ENCODE data around the gene CCL11. TPM values are rescaled to one million over a fixed set of nuclear protein-coding genes. Genes with fewer than 3 reads are reported as not detected.

CCL11 gene
- total RNA-seq, 1 donor from 2014 or later, result not detected

DNA sequence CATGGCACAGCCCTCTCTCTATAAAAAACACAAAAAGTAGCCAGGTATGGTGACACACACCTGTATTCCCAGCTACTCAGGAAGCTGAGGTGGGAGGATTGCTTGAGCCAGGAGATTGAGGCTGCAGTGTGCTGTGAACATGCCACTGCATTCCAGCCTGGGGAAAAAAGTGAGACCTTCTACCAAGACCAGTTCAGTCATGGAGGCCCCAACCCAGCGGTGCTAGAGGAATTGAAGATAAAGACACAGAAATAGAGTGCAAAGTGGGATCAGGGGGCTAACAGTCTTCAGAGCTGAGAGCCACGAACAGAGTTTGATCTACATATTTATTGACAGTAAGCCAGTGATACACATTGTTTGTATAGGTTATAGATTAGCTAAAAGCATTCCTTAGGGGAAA lies 18.1 kb downstream of the CCL11 start:
- peaks cover 12% of the 10 kb centered on the region for H3K27me3 Mint-ChIP-seq (ENCODE audit: insufficient read depth, low read depth)
- H3K4me3 Mint-ChIP-seq, result no peak overlapping the region
- Histone ChIP-seq H3K4me3 (no peak overlapping the region), H3K4me2 (no peak overlapping the region), H3F3A (ENCODE audit: low read depth) (peaks cover 3% of the 10 kb centered on the region), H2AFZ (replicated peaks) (no peak overlapping the region), H3K27ac (no peak overlapping the region), H3K4me1 (no peaks in the 10 kb centered on the region), H3K9me3 (ENCODE audit: low read depth) (no peaks in the 10 kb centered on the region), H4K20me1 (ENCODE audit: low read depth) (no peaks in the 10 kb centered on the region), H3K36me3 (no peaks in the 10 kb centered on the region), H3K9ac (no peak overlapping the region), H3K27me3 (no peaks in the 10 kb centered on the region), H3K79me2 (ENCODE audit: low read depth) (no peaks in the 10 kb centered on the region)
- DNase-seq (ENCODE audit: low spot score), result no peak
- no peak overlapping the region for H3K27ac Mint-ChIP-seq
- H3K9me3 Mint-ChIP-seq, result no peaks in the 10 kb centered on the region
- TF ChIP-seq EZH2 (IDR thresholded peaks at IDR 0.05) (no peak), EZH2phosphoT487 (IDR thresholded peaks at IDR 0.05) (no peak)
- TF ChIP-seq, protein P1, sequence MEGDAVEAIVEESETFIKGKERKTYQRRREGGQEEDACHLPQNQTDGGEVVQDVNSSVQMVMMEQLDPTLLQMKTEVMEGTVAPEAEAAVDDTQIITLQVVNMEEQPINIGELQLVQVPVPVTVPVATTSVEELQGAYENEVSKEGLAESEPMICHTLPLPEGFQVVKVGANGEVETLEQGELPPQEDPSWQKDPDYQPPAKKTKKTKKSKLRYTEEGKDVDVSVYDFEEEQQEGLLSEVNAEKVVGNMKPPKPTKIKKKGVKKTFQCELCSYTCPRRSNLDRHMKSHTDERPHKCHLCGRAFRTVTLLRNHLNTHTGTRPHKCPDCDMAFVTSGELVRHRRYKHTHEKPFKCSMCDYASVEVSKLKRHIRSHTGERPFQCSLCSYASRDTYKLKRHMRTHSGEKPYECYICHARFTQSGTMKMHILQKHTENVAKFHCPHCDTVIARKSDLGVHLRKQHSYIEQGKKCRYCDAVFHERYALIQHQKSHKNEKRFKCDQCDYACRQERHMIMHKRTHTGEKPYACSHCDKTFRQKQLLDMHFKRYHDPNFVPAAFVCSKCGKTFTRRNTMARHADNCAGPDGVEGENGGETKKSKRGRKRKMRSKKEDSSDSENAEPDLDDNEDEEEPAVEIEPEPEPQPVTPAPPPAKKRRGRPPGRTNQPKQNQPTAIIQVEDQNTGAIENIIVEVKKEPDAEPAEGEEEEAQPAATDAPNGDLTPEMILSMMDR (IDR thresholded peaks at IDR 0.05), result no peak
- peaks cover 4% of the 10 kb centered on the region for H3K4me1 Mint-ChIP-seq
- no peaks in the 10 kb centered on the region for H3K36me3 Mint-ChIP-seq

DNA sequence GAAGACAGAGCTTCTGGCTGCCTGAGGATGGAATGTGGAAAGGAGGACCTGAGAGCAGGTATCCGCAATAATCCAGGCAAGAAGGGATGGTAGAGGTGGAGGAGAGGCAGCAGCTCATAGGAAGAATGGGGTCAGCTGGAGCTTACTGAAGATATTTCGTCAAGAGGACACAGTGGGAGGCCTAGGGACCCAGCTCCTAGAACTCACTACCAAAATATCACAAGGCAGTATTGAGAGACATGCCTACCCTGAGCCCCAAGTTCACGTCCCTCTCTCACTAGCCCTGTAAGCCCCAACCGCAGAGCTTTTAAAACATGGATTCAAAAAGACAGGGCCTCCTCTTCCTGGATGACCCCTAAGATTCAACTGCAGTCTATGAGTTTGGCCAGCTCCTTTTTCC lies 19.5 kb downstream of the CCL11 start:
- TF ChIP-seq EZH2 (IDR thresholded peaks at IDR 0.05), result no peak
- no peak for TF ChIP-seq EZH2phosphoT487 (IDR thresholded peaks at IDR 0.05)
- TF ChIP-seq, protein P1 (IDR thresholded peaks at IDR 0.05), result no peak
- DNase-seq (ENCODE audit: low spot score), result no peak
- H3K4me1 Mint-ChIP-seq, result peaks cover under 1% of the 10 kb centered on the region

DNA sequence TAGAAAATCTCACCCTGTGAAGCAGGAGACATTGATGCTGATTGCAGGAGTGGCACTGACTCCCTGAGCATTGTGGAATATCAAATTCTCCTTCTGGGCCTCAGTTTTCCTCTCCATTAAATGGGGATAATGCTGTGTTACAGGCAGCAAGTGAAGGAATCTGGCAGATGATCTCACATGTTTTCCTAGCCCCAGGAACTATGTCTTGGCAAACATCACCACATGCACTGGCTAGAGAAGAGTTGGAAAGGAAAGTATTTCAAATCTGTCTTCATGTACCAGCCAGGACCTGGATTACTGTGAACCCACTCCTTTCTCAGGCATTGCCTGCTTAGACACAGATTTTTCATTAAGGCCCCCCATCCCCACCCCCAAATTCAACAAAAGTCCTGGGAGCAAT lies 20.1 kb downstream of the CCL11 start:
- peaks cover 12% of the 10 kb centered on the region for H3K27me3 Mint-ChIP-seq (ENCODE audit: insufficient read depth, low read depth)

More for the DNA sequence above, 19.5 kb downstream of the CCL11 start:
- no peaks in the 10 kb centered on the region for H3F3A ChIP-seq (ENCODE audit: low read depth)
- no peak overlapping the region for H3K4me2 ChIP-seq
- H3K27ac Mint-ChIP-seq, result no peak overlapping the region
- H3K9me3 Mint-ChIP-seq, result no peaks in the 10 kb centered on the region
- H3K9me3 ChIP-seq (ENCODE audit: low read depth), result no peaks in the 10 kb centered on the region
- peaks cover 12% of the 10 kb centered on the region for H3K27me3 Mint-ChIP-seq (ENCODE audit: insufficient read depth, low read depth)
- H3K9ac ChIP-seq, result no peak overlapping the region
- H3K4me3 ChIP-seq, result no peak overlapping the region
- no peaks in the 10 kb centered on the region for H3K79me2 ChIP-seq (ENCODE audit: low read depth)
- H3K36me3 ChIP-seq, result no peaks in the 10 kb centered on the region
- no peaks in the 10 kb centered on the region for H3K36me3 Mint-ChIP-seq
- no peak overlapping the region for H3K27ac ChIP-seq
- H3K27me3 ChIP-seq, result no peaks in the 10 kb centered on the region
- no peak overlapping the region for H3K4me3 Mint-ChIP-seq
- H3K4me1 ChIP-seq, result no peaks in the 10 kb centered on the region
- no peak overlapping the region for H2AFZ ChIP-seq (replicated peaks)
- no peaks in the 10 kb centered on the region for H4K20me1 ChIP-seq (ENCODE audit: low read depth)

More for the DNA sequence above, 20.1 kb downstream of the CCL11 start:
- H3K4me2 ChIP-seq, result no peak overlapping the region
- Mint-ChIP-seq H3K4me3 (no peak overlapping the region), H3K36me3 (no peaks in the 10 kb centered on the region), H3K4me1 (no peaks in the 10 kb centered on the region), H3K27ac (no peak overlapping the region), H3K9me3 (no peaks in the 10 kb centered on the region)
- no peaks in the 10 kb centered on the region for H3K79me2 ChIP-seq (ENCODE audit: low read depth)
- DNase-seq (ENCODE audit: low spot score), result no peak
- no peak overlapping the region for H3K4me3 ChIP-seq
- H3K27me3 ChIP-seq, result no peaks in the 10 kb centered on the region
- TF ChIP-seq EZH2phosphoT487 (IDR thresholded peaks at IDR 0.05), result no peak
- TF ChIP-seq, protein P1 (IDR thresholded peaks at IDR 0.05), result no peak
- TF ChIP-seq EZH2 (IDR thresholded peaks at IDR 0.05), result no peak
- H3K9ac ChIP-seq, result no peak overlapping the region
- H3K27ac ChIP-seq, result no peak overlapping the region
- no peaks in the 10 kb centered on the region for H3K36me3 ChIP-seq
- H2AFZ ChIP-seq (replicated peaks), result no peak overlapping the region
- H3K9me3 ChIP-seq (ENCODE audit: low read depth), result no peaks in the 10 kb centered on the region
- no peaks in the 10 kb centered on the region for H3F3A ChIP-seq (ENCODE audit: low read depth)
- H4K20me1 ChIP-seq (ENCODE audit: low read depth), result no peaks in the 10 kb centered on the region
- no peaks in the 10 kb centered on the region for H3K4me1 ChIP-seq
